SK-N-SH (cell line): Measurements from ENCODE around the gene RAPGEF1. TPM values are rescaled to one million over a fixed set of nuclear protein-coding genes. Genes with fewer than 3 reads are reported as not detected.

ENCODE experiments used
- CTCF ChIA-PET: fragments of 300-600, 350-600 bp; formaldehyde crosslinking; extraction: SDS; loops from one replicate; lab custom pipeline; 2021; lab: Yijun Ruan, JAX
- POLR2A ChIA-PET: fragments of 350-600 bp; sonication (Branson Sonifier 250); formaldehyde crosslinking; extraction: SDS; loops from one replicate; lab custom pipeline; 2020; ENCODE audit warnings: antibody characterized with exemption, inconsistent platforms; lab: Yijun Ruan, JAX
- DNase-seq: peaks from one replicate; pipeline ENCODE4 v3.0.0; 2012
- H2AFZ ChIP-seq: fragments of 200-600 bp; sonication (generic); 2 replicates; pipeline ENCODE4 v1.8.1; 2016; ENCODE audit warnings: antibody characterized with exemption, mild to moderate bottlenecking, low read depth
- H3F3A ChIP-seq: fragments of 200-600 bp; sonication (generic); replicated peaks from 2 replicates; pipeline ENCODE3; 2016; ENCODE audit warnings: antibody characterized with exemption, mild to moderate bottlenecking; ENCODE audit not compliant: insufficient read depth
- H3K27ac ChIP-seq, 2 experiments: fragments of 200-500 bp in 1 of 2; fragments of 200-600 bp in 1 of 2; sonication (Bioruptor generic) in 1 of 2; sonication (generic), shearing (Covaris generic) in 1 of 2; 2 replicates each; pipeline versions ENCODE4 v1.5.1 to v1.6.1; 2014 to 2016; ENCODE audit warnings: low read depth in 2 of 2, inconsistent platforms in 1 of 2, low read length in 1 of 2, mild to moderate bottlenecking in 1 of 2, mixed read lengths in 1 of 2
- H3K27me3 ChIP-seq: fragments of 200-600 bp; sonication (generic), shearing (Covaris generic); 2 replicates; pipeline ENCODE4 v1.6.1; 2016; ENCODE audit warnings: mixed run types; ENCODE audit not compliant: insufficient read depth
- H3K36me3 ChIP-seq, 2 experiments: fragments of 200-500 bp in 1 of 2; fragments of 200-600 bp in 1 of 2; sonication (Bioruptor generic) in 1 of 2; sonication (generic) in 1 of 2; replicated peaks in 1 of 2; 2 replicates each; pipeline versions ENCODE3 to v1.5.1; 2014 to 2016; ENCODE audit warnings: low read length in 1 of 2, mild to moderate bottlenecking in 1 of 2; ENCODE audit not compliant: insufficient read depth in 2 of 2, control insufficient read depth in 1 of 2
- H3K4me1 ChIP-seq, 2 experiments: fragments of 200-500 bp in 1 of 2; fragments of 200-600 bp in 1 of 2; sonication (Bioruptor generic) in 1 of 2; sonication (generic), shearing (Covaris generic) in 1 of 2; 2 replicates each; pipeline versions ENCODE4 v1.5.1 to v1.6.1; 2014 to 2016; ENCODE audit warnings: low read depth in 1 of 2, low read length in 1 of 2, mixed run types in 1 of 2; ENCODE audit not compliant: insufficient read depth in 2 of 2, control insufficient read depth in 1 of 2
- H3K4me2 ChIP-seq: fragments of 200-600 bp; sonication (generic), shearing (Covaris generic); 2 replicates; pipeline ENCODE4 v1.6.1; 2017; ENCODE audit warnings: mixed run types
- H3K4me3 ChIP-seq, 2 experiments: fragments of 200-500 bp in 1 of 2; fragments of 200-600 bp in 1 of 2; sonication (Bioruptor generic) in 1 of 2; sonication (generic), shearing (Covaris generic) in 1 of 2; 2 replicates each; pipeline versions ENCODE4 v1.5.1 to v1.8.1; 2014 to 2016; ENCODE audit warnings: low read depth in 2 of 2, inconsistent platforms in 1 of 2, low read length in 1 of 2, mild to moderate bottlenecking in 1 of 2, mixed read lengths in 1 of 2, moderate library complexity in 1 of 2
- H3K79me2 ChIP-seq: fragments of 200-600 bp; sonication (generic); 2 replicates; pipeline ENCODE4 v1.8.1; 2017; ENCODE audit warnings: mild to moderate bottlenecking; ENCODE audit not compliant: insufficient read depth
- H3K9ac ChIP-seq: fragments of 200-600 bp; sonication (generic); 2 replicates; pipeline ENCODE4 v1.6.1; 2017; ENCODE audit warnings: mixed run types
- H3K9me2 ChIP-seq: fragments of 200-600 bp; sonication (generic); 2 replicates; pipeline ENCODE4 v1.6.1; 2017; ENCODE audit warnings: mixed run types
- H3K9me3 ChIP-seq: fragments of 200-600 bp; sonication (generic); 2 replicates; pipeline ENCODE4 v1.6.1; 2017; ENCODE audit warnings: mixed run types, mild to moderate bottlenecking, moderate library complexity
- H4K20me1 ChIP-seq: fragments of 200-600 bp; sonication (generic); 2 replicates; pipeline ENCODE4 v1.6.1; 2017; ENCODE audit warnings: mild to moderate bottlenecking, mixed run types; ENCODE audit not compliant: insufficient read depth
- CTCF ChIP-seq: fragments of 200-600 bp; sonication (generic); IDR thresholded peaks from 2 replicates; pipeline ENCODE4 v1.6.1; 2017; ENCODE audit warnings: antibody characterized with exemption, mild to moderate bottlenecking, moderate library complexity
- EP300 ChIP-seq, 2 experiments: IDR thresholded peaks; 2 replicates each; pipeline versions ENCODE4 v1.4.0 to v1.6.1; 2012; ENCODE audit warnings: borderline replicate concordance in 1 of 2, low read depth in 1 of 2, low read length in 1 of 2
- EZH2phosphoT487 ChIP-seq: fragments of 200-600 bp; sonication (generic); IDR thresholded peaks from 2 replicates; pipeline ENCODE4 v1.6.1; 2017; ENCODE audit warnings: low read depth, mixed run types, mild to moderate bottlenecking, antibody characterized with exemption, moderate library complexity, borderline replicate concordance
- FOSL2 ChIP-seq: IDR thresholded peaks from 2 replicates; pipeline ENCODE4 v1.4.0; 2012; ENCODE audit warnings: low read depth, mild to moderate bottlenecking, moderate library complexity, borderline replicate concordance
- FOXJ3 ChIP-seq: sonication (generic); formaldehyde crosslinking; IDR thresholded peaks from 2 replicates; pipeline ENCODE4 v1.5.1; 2020; ENCODE audit warnings: mild to moderate bottlenecking, missing genetic modification reagents
- FOXM1 ChIP-seq: IDR thresholded peaks from 2 replicates; pipeline ENCODE4 v1.4.0; 2012; ENCODE audit warnings: low read depth, mild to moderate bottlenecking
- GABPA ChIP-seq: IDR thresholded peaks from 2 replicates; pipeline ENCODE4 v1.4.0; 2012; ENCODE audit warnings: low read depth, mild to moderate bottlenecking
- IRF3 ChIP-seq: fragments of 150-350 bp; IDR thresholded peaks from 2 replicates; pipeline ENCODE4 v1.6.1; 2016; ENCODE audit warnings: mild to moderate bottlenecking, low read depth, low read length
- MEF2A ChIP-seq: IDR thresholded peaks from 2 replicates; pipeline ENCODE4 v1.4.0; 2012; ENCODE audit warnings: low read depth, borderline replicate concordance
- MXI1 ChIP-seq: IDR thresholded peaks from 2 replicates; pipeline ENCODE4 v1.6.1; 2012; ENCODE audit warnings: mild to moderate bottlenecking, low read depth, low read length, improper control_type of control experiment
- NFIC ChIP-seq: IDR thresholded peaks from 2 replicates; pipeline ENCODE4 v1.4.0; 2012; ENCODE audit warnings: borderline replicate concordance
- NRF1 ChIP-seq: IDR thresholded peaks from 2 replicates; pipeline ENCODE4 v1.6.1; 2012; ENCODE audit warnings: low read depth, mild to moderate bottlenecking, low read length
- POLR2AphosphoS5 ChIP-seq: IDR thresholded peaks from 2 replicates; pipeline ENCODE4 v1.6.1; 2012; ENCODE audit warnings: low read depth, low read length
- RAD21 ChIP-seq: IDR thresholded peaks from 2 replicates; pipeline ENCODE4 v1.6.1; 2012; ENCODE audit warnings: mild to moderate bottlenecking, low read length
- RCOR1 ChIP-seq: fragments of 150-350 bp; IDR thresholded peaks from 2 replicates; pipeline ENCODE4 v1.6.1; 2017; ENCODE audit warnings: antibody characterized with exemption, low read length
- SIN3A ChIP-seq: IDR thresholded peaks from 2 replicates; pipeline ENCODE4 v1.6.1; 2012; ENCODE audit warnings: low read depth, mild to moderate bottlenecking, low read length, moderate library complexity, borderline replicate concordance
- SMC3 ChIP-seq: IDR thresholded peaks from 2 replicates; pipeline ENCODE4 v1.6.1; 2012; ENCODE audit warnings: low read depth, low read length, improper control_type of control experiment
- TEAD4 ChIP-seq: IDR thresholded peaks from 2 replicates; pipeline ENCODE4 v1.4.0; 2012; ENCODE audit warnings: mild to moderate bottlenecking, borderline replicate concordance; ENCODE audit not compliant: insufficient read depth
- USF2 ChIP-seq: fragments of 150-350 bp; IDR thresholded peaks from 2 replicates; pipeline ENCODE4 v1.6.1; 2017; ENCODE audit warnings: antibody characterized with exemption, low read length, low read depth, borderline replicate concordance
- WGBS: methylation state at CpG from one replicate; pipeline ENCODE4 v1.1.6; 2017; ENCODE audit warnings: low lambda C conversion rate; 5-methylcytosine and 5-hydroxymethylcytosine counted together
- polyA plus RNA-seq, 3 experiments: library from polyadenylated mRNA; depleted of rRNA; stranded (reverse); fragments of >200 nt; gene quantifications; 2 replicates each; pipeline ENCODE4 v1.2.3, GENCODE V29; 2012
- TF ChIP-seq, protein P1 (sequence below): IDR thresholded peaks from 2 replicates; pipeline ENCODE4 v1.4.0; 2012; ENCODE audit warnings: low read depth, borderline replicate concordance

The RAPGEF1 gene
- polyA plus RNA-seq, 1 of the 3 experiments (the other 2 are of a cell fraction), result 26.2 TPM

- no peak for DNase-seq
- Histone ChIP-seq H3K4me1 (peaks cover 0 to 9% of the 10 kb centered on the region in 2 experiments; a peak in 1 of 4 replicates), H4K20me1 (peaks cover 42% of the 10 kb centered on the region), H3K9me2 (no peaks in the 10 kb centered on the region), H3K9ac (no peak overlapping the region), H3K9me3 (no peaks in the 10 kb centered on the region), H3K4me3 (no peak overlapping the region), H3K27me3 (no peaks in the 10 kb centered on the region), H2AFZ (no peak overlapping the region), H3K79me2 (peaks cover 57% of the 10 kb centered on the region), H3K36me3 (no peaks in the 10 kb centered on the region), H3F3A (peaks cover 8% of the 10 kb centered on the region), H3K27ac (no peak overlapping the region), H3K4me2 (no peak overlapping the region)
- no peak for TF ChIP-seq NRF1
- TF ChIP-seq POLR2AphosphoS5, result no peak
- TF ChIP-seq RCOR1, result no peak
- TF ChIP-seq FOSL2, result no peak
- no peak for TF ChIP-seq GABPA
- 96% methylated on average over 14 of the region's 14 CpGs for WGBS
- ChIA-PET POLR2A (no interaction called here), CTCF (interaction anchor here (1.0 to 2.2 kb wide), 3 partner anchors 11 to 38 kb away, joined by 3 to 11 read pairs (median 3); partner anchors contain the start of gene RAPGEF1)
These were observed 22.0 kb downstream of the RAPGEF1 start for GRCh38 chr9:131717719-131718460.

DNA sequence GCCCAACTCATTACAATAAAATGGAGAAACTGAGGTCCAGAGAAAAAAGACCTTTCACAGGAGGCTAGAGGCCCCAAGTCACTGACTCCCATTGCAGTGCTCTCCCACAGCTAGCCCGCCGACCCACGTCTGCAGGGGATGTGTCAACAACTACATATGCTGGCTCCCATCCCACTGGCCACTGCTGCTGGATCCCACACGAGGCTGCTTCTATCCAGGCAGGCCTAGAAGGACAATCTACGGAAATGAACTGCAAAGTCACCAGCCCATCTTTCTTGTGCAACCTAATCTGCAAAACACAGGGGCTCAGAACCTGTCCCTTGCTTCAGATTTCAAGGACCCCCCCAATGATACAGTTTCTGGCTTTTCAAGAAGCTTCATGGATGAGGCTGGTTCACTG lies 24.0 kb downstream of the RAPGEF1 start:
- peaks cover 53% of the 10 kb centered on the region for H3K79me2 ChIP-seq

More for the DNA sequence above, 24.0 kb downstream of the RAPGEF1 start:
- peaks cover 0 to 3% of the 10 kb centered on the region in 2 experiments; a peak in 1 of 4 replicates for H3K4me1 ChIP-seq
- H3F3A ChIP-seq, result peaks cover 8% of the 10 kb centered on the region
- no peaks in the 10 kb centered on the region for H3K27me3 ChIP-seq
- no peaks in the 10 kb centered on the region for H3K36me3 ChIP-seq
- no peaks in the 10 kb centered on the region for H3K9me2 ChIP-seq
- no peak overlapping the region for H2AFZ ChIP-seq
- POLR2A ChIA-PET, result no interaction called here
- no peaks in the 10 kb centered on the region for H3K9me3 ChIP-seq
- no peak for TF ChIP-seq TEAD4
- TF ChIP-seq CTCF, result no peak
- TF ChIP-seq SIN3A, result no peak
- no peak for TF ChIP-seq EZH2phosphoT487
- TF ChIP-seq MEF2A, result no peak
- no peak for TF ChIP-seq POLR2AphosphoS5
- TF ChIP-seq MXI1, result no peak
- no peak for TF ChIP-seq NFIC
- no peak for TF ChIP-seq GABPA
- no peak for TF ChIP-seq FOXM1
- TF ChIP-seq USF2, result no peak
- TF ChIP-seq FOXJ3 (CRISPR knock-in tag), result no peak
- TF ChIP-seq FOSL2, result no peak
- TF ChIP-seq, protein P1, sequence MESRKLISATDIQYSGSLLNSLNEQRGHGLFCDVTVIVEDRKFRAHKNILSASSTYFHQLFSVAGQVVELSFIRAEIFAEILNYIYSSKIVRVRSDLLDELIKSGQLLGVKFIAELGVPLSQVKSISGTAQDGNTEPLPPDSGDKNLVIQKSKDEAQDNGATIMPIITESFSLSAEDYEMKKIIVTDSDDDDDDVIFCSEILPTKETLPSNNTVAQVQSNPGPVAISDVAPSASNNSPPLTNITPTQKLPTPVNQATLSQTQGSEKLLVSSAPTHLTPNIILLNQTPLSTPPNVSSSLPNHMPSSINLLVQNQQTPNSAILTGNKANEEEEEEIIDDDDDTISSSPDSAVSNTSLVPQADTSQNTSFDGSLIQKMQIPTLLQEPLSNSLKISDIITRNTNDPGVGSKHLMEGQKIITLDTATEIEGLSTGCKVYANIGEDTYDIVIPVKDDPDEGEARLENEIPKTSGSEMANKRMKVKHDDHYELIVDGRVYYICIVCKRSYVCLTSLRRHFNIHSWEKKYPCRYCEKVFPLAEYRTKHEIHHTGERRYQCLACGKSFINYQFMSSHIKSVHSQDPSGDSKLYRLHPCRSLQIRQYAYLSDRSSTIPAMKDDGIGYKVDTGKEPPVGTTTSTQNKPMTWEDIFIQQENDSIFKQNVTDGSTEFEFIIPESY, result no peak
- TF ChIP-seq NRF1, result no peak
- no peak for TF ChIP-seq SMC3
- TF ChIP-seq RCOR1, result no peak
- TF ChIP-seq IRF3, result no peak
- no peak for TF ChIP-seq EP300 (IDR thresholded peaks at IDR 0.05; ENCODE audit: borderline replicate concordance in 1 of 2, low read depth in 1 of 2, low read length in 1 of 2)
- TF ChIP-seq RAD21, result no peak
- no peak overlapping the region for H3K4me3 ChIP-seq
- 98% methylated on average over 5 of the region's 5 CpGs for WGBS
- CTCF ChIA-PET, result interaction anchor here (1.8 to 2.2 kb wide), 2 partner anchors 16 to 24 kb away, joined by 6 to 11 read pairs; partner anchors contain the start of gene RAPGEF1
- H4K20me1 ChIP-seq, result peaks cover 54% of the 10 kb centered on the region
- no peak for DNase-seq
- no peak overlapping the region for H3K9ac ChIP-seq
- H3K27ac ChIP-seq, result no peak overlapping the region
- H3K4me2 ChIP-seq, result no peak overlapping the region
